Mammary epithelial cell (primary cell): ENCODE measurements around the gene NPFFR1.

ENCODE experiments used
- EZH2 ChIP-seq: IDR thresholded peaks from 2 replicates; pipeline ENCODE4 v1.6.1; 2012; ENCODE audit warnings: low read length, inconsistent platforms, borderline replicate concordance
- TF ChIP-seq, protein P1 (sequence below), 2 donors: IDR thresholded peaks in 1 of 2; conservative IDR thresholded peaks in 1 of 2; 2 replicates each; pipeline ENCODE4 v1.5.1; 2011 to 2012; ENCODE audit warnings: inconsistent platforms in 2 of 2, low read length in 2 of 2, mild to moderate bottlenecking in 2 of 2, control low read depth in 1 of 2, low read depth in 1 of 2; ENCODE audit not compliant: insufficient read depth in 1 of 2; ENCODE audit errors: extremely low read depth in 1 of 2

- TF ChIP-seq, protein P1, sequence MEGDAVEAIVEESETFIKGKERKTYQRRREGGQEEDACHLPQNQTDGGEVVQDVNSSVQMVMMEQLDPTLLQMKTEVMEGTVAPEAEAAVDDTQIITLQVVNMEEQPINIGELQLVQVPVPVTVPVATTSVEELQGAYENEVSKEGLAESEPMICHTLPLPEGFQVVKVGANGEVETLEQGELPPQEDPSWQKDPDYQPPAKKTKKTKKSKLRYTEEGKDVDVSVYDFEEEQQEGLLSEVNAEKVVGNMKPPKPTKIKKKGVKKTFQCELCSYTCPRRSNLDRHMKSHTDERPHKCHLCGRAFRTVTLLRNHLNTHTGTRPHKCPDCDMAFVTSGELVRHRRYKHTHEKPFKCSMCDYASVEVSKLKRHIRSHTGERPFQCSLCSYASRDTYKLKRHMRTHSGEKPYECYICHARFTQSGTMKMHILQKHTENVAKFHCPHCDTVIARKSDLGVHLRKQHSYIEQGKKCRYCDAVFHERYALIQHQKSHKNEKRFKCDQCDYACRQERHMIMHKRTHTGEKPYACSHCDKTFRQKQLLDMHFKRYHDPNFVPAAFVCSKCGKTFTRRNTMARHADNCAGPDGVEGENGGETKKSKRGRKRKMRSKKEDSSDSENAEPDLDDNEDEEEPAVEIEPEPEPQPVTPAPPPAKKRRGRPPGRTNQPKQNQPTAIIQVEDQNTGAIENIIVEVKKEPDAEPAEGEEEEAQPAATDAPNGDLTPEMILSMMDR (conservative IDR thresholded peaks at IDR 0.05 in 1 of 2, IDR thresholded peaks at IDR 0.05 in 1 of 2; ENCODE audit: extremely low read depth in 1 of 2, insufficient read depth in 1 of 2, low read depth in 1 of 2, low read length in 2 of 2): no peak
- TF ChIP-seq EZH2: no peak
Observed at GRCh38 chr10:70312972-70313371, 29.2 kb upstream of the NPFFR1 start.
